Pancreas (tissue), 10 donors: ENCODE data around the gene GSAP. TPM values are rescaled to one million over a fixed set of nuclear protein-coding genes. Genes with fewer than 3 reads are reported as not detected.

ENCODE experiments used
- ATAC-seq, 4 donors: fragments of 200-7000 bp; cut with Tn5 transposase; one replicate each; pipeline versions ENCODE4 v1.8.0 to v1.9.1; 2020; ENCODE audit warnings: mild to moderate bottlenecking in 4 of 4, moderate library complexity in 4 of 4
- DNase-seq, 6 donors: peaks; one replicate each; pipeline ENCODE4 v3.0.0-alpha.2; 2020
- FAIRE-seq: peaks from 2 replicates; lab custom pipeline; 2012; peaks lifted over from hg19 to GRCh38; lab: Jason Lieb, UNC
- H3K27ac ChIP-seq, 4 donors: fragments of 200-600 bp; sonication (generic); 1 replicate in 3 of 4; 2 replicates in 1 of 4; pipeline versions ENCODE4 v1.5.0 to v1.8.0; 2020
- H3K27me3 ChIP-seq, 4 donors: fragments of 200-600 bp; one replicate each; pipeline ENCODE4 v1.8.0; 2021
- H3K36me3 ChIP-seq, 3 donors: fragments of 200-600 bp; sonication (generic) in 1 of 3; one replicate each; pipeline versions ENCODE4 v1.5.0 to v1.8.0; 2020 to 2021
- H3K4me1 ChIP-seq, 3 donors: fragments of 200-600 bp; one replicate each; pipeline ENCODE4 v1.8.0; 2021
- H3K4me3 ChIP-seq, 4 donors: fragments of 200-600 bp; sonication (generic) in 2 of 4; one replicate each; pipeline versions ENCODE4 v1.5.0 to v1.8.0; 2020 to 2021
- H3K9me3 ChIP-seq, 4 donors: fragments of 200-600 bp; one replicate each; pipeline ENCODE4 v1.8.0; 2021
- CTCF ChIP-seq, 4 donors: fragments of 200-600 bp; sonication (generic) in 3 of 4; IDR thresholded peaks; one replicate each; pipeline versions ENCODE4 v1.5.0 to v1.8.0; 2021; ENCODE audit warnings: antibody characterized with exemption in 4 of 4
- WGBS, 2 donors: extraction: QIAGEN DNeasy Blood & Tissue Kit; methylation state at CpG; one replicate each; pipeline ENCODE4 v1.1.7; 2013; 5-methylcytosine and 5-hydroxymethylcytosine counted together
- intact Hi-C, 3 donors: fragments of 100-400 bp; cut with DNase I; formaldehyde crosslinking; loops; one replicate each; pipeline versions ENCODE4 v1.11.1 to v1.14.2; 2022
- polyA plus RNA-seq, 2 donors: library from polyadenylated mRNA; stranded (reverse); fragments of 200-250 nt; gene quantifications; one replicate each; pipeline ENCODE4 v1.2.3, GENCODE V29; 2013
- total RNA-seq, 6 donors: library from RNA; stranded (reverse); fragmentation: NEBNext Ultra II Directional in 4 of 6; extraction: Animal tissue kit (Norgen Biotek cat#: 25700) in 4 of 6; gene quantifications; one replicate each; pipeline versions ENCODE4 v1.2.1 to v1.2.4, GENCODE V29; 2021 to 2023
- donor health status: healthy with polysubstance abuse.
- donor health status: DM: no; HTN: no; CAD: no; lungs with moderate emphysema.
- donor health status: DM: no; HTN: no; CAD: no.
- donor health status: control.
- donor health status: control.
- donor health status: Bipolar disorder and iron deficiency.
- donor health status: DM: yes; HTN: yes; CAD: no.
- donor health status: DM: no; HTN: no; CAD: no.
- donor health status: DM: no; HTN: no; CAD: no.
- donor health status: DM: yes; HTN: yes; CAD: no.

The GSAP gene
- total and polyA plus RNA-seq, 8 donors: 5.3 to 22.7 (median 8.7) TPM

GRCh38 chr7:77306231-77307067, 109.7 kb downstream of the GSAP start:
- intact Hi-C loops: no loop called here
- Histone ChIP-seq H3K4me3 (no peak overlapping the region), H3K27ac (no peak overlapping the region), H3K36me3 (no peaks in the 10 kb centered on the region), H3K9me3 (no peaks in the 10 kb centered on the region), H3K4me1 (no peaks in the 10 kb centered on the region), H3K27me3 (no peaks in the 10 kb centered on the region)
- no peak for TF ChIP-seq CTCF (IDR thresholded peaks at IDR 0.05)
- WGBS, 2 donors: 89% methylated on average over 17 of the region's 17 CpGs
- ATAC-seq (no peak), FAIRE-seq (no peak), DNase-seq (peak in 1 of 6 donors; percentile 23)

- no peak for TF ChIP-seq CTCF (IDR thresholded peaks at IDR 0.05)
- H3K36me3 ChIP-seq: peaks cover 0 to 4% (median 0%) of the 10 kb centered on the region in 3 donors
- FAIRE-seq (no peak), DNase-seq (no peak), ATAC-seq (no peak)
- no peak overlapping the region for H3K4me3 ChIP-seq
- H3K27me3 ChIP-seq: no peaks in the 10 kb centered on the region
- 95 to 100% methylated on average over 2 of the region's 2 CpGs for WGBS, 2 donors
- H3K4me1 ChIP-seq: no peaks in the 10 kb centered on the region
- H3K9me3 ChIP-seq: no peaks in the 10 kb centered on the region
- intact Hi-C loops: no loop called here
- H3K27ac ChIP-seq: no peak overlapping the region
These were observed 120.6 kb downstream of the GSAP start for GRCh38 chr7:77295549-77295948.

- no peak for ATAC-seq
- no peak for DNase-seq
- Histone ChIP-seq H3K36me3 (peaks cover 0 to 4% (median 0%) of the 10 kb centered on the region in 3 donors), H3K27ac (no peak overlapping the region), H3K27me3 (no peaks in the 10 kb centered on the region), H3K4me1 (no peaks in the 10 kb centered on the region), H3K4me3 (no peak overlapping the region), H3K9me3 (no peaks in the 10 kb centered on the region)
- intact Hi-C loops: no loop called here
- WGBS, 2 donors: 68 to 87% methylated on average over 4 of the region's 4 CpGs
- no peak for FAIRE-seq
- TF ChIP-seq CTCF (IDR thresholded peaks at IDR 0.05): no peak
These were observed 123.1 kb downstream of the GSAP start for GRCh38 chr7:77293046-77293445.

- Histone ChIP-seq H3K9me3 (no peaks in the 10 kb centered on the region), H3K36me3 (no peaks in the 10 kb centered on the region), H3K4me3 (no peak overlapping the region), H3K4me1 (no peaks in the 10 kb centered on the region), H3K27ac (no peak overlapping the region), H3K27me3 (no peaks in the 10 kb centered on the region)
- DNase-seq (no peak), FAIRE-seq (no peak), ATAC-seq (no peak)
- no peak for TF ChIP-seq CTCF (IDR thresholded peaks at IDR 0.05)
- intact Hi-C loops: no loop called here
These were observed 125.7 kb downstream of the GSAP start for GRCh38 chr7:77290425-77290824.

GRCh38 chr7:77289387-77289786, 126.8 kb downstream of the GSAP start:
- WGBS, 2 donors: 95% methylated on average over 3 of the region's 3 CpGs
- FAIRE-seq (no peak), ATAC-seq (no peak)

More at GRCh38 chr7:77289387-77289786, 126.8 kb downstream of the GSAP start:
- no peak for DNase-seq
- TF ChIP-seq CTCF (IDR thresholded peaks at IDR 0.05): no peak
- no peak overlapping the region for H3K4me3 ChIP-seq
- intact Hi-C loops: no loop called here
- no peaks in the 10 kb centered on the region for H3K36me3 ChIP-seq
- no peak overlapping the region for H3K27ac ChIP-seq
- H3K27me3 ChIP-seq: no peaks in the 10 kb centered on the region
- no peaks in the 10 kb centered on the region for H3K9me3 ChIP-seq
- H3K4me1 ChIP-seq: no peaks in the 10 kb centered on the region
